Myocyte (in vitro differentiated cells): ENCODE measurements around the gene DIAPH3. TPM values are rescaled to one million over a fixed set of nuclear protein-coding genes. Genes with fewer than 3 reads are reported as not detected.

Experiments used
- DNase-seq: peaks from one replicate; pipeline ENCODE4 v3.0.0-alpha.2; 2012; ENCODE audit warnings: low read depth
- total RNA-seq: library from RNA; depleted of rRNA; stranded (reverse); fragments of >200 nt; gene quantifications from 2 replicates; pipeline ENCODE4 v1.2.3, GENCODE V29; 2014

DIAPH3 gene
- total RNA-seq, 1 donor from 2014 or later: 3.2 TPM

- DNase-seq: no peak
Measured at GRCh38 chr13:59879281-59879680, 284.4 kb downstream of the DIAPH3 start.

- DNase-seq: no peak
Measured at GRCh38 chr13:59877933-59878332, 285.8 kb downstream of the DIAPH3 start.

DNA sequence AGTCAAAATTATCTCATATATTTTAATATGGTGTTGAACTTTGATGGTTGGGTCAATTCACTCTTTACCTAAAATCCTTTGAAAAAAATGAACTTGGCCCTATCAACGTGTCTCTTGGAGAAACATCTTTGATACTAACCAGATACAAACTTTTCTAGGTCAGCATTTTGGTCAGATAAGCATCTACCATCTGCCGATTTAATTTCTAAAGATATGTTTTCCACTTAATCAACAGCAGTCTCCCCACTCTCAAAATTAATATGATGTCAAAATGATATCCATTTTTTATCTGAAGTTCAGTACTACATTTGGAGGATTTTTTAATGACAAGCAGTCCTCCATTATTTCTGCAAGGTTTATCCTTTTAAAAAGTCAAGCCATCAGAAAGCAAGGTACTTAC, 288.8 kb downstream of the DIAPH3 start:
- no peak for DNase-seq

DNA sequence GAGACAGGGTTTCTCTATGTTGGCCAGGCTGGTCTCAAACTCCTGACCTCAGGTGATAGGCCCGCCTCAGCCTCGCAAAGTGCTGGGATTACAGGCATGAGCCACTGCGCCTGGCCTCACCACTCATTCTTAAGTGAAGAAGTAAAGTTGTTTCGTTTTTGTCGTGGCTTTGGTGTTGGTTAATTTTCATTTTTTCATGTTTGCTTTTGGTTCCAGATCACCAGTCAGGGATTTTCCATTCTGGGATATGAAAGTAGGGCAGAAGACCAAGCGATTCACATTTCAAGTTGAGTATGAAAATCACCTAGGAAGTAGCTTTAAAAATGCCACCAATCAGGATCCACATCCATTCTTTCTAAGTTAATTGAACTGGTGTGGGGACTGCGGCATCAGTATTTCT, 289.9 kb downstream of the DIAPH3 start:
- DNase-seq: no peak

DNA sequence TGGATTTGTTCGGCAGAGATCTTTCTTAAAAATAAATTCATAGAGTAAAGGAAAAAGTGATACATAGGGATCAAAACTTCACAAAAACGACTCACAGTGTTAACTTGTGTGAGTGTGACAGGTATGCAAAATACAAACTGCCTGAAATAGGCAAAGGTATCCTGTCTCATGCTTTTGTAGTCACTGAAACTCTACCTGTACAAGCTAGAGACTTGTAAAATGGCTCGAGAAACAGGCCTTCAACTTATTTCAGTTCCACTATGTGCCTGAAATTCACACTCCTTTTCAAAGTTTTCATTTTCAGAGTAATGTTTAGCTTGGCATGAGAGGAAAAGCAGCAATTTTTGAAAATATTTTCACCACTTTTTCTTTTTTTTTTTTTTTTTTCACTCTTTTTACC, 290.4 kb downstream of the DIAPH3 start:
- no peak for DNase-seq

GRCh38 chr13:59867867-59868266, 295.9 kb downstream of the DIAPH3 start:
- no peak for DNase-seq

GRCh38 chr13:59865398-59865797, 298.3 kb downstream of the DIAPH3 start:
- no peak for DNase-seq

GRCh38 chr13:59863621-59864020, 300.1 kb downstream of the DIAPH3 start:
- no peak for DNase-seq

GRCh38 chr13:59861676-59862075, 302.1 kb downstream of the DIAPH3 start:
- no peak for DNase-seq

DNA sequence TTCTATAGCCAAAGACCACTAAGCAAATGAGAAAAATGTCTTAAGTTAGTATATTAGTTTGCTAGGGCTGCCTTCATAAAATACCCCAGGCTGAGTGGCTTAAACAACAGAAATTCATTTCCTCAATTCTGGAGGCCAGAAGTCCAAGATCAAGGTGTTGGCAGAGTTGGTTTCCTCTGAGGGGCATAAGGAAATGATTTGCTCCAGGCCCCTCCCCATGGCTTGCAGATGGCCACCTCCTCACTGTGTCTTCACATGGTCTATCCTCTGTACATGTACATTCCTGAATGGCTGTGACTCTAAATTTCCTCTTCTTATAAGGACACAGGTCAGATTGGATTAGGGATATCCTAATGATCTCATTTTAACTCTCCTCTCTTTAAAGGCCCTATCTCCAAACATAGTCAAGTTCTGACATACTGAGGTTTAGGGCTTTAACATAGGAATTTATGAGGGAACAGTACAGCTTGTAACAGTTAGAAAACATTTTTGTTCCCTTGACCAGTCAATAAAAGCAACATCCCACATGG, 307.4 kb downstream of the DIAPH3 start:
- no peak for DNase-seq

GRCh38 chr13:59846845-59847620, 316.7 kb downstream of the DIAPH3 start:
- no peak for DNase-seq

- DNase-seq: no peak
Measured at GRCh38 chr13:59843040-59843439, 320.7 kb downstream of the DIAPH3 start.

DNA sequence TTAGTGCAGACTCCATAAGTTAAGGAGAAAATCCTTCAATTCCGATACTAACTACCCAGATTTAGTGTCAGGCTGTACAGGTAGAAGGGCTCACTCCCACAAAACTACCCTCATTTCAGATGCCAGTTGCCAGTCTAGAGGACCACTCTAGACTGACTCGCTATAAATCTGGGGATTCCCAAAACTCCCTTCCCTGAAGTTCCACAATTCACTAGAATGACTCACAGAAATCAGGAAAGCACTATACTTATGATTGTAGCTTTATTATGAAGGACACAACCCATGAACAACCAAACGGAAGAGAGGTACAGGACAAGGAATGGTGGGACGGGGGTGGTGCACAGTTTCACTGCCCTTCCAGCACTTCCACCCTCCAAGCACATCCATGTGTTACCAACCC, 321.2 kb downstream of the DIAPH3 start:
- DNase-seq: no peak

DNA sequence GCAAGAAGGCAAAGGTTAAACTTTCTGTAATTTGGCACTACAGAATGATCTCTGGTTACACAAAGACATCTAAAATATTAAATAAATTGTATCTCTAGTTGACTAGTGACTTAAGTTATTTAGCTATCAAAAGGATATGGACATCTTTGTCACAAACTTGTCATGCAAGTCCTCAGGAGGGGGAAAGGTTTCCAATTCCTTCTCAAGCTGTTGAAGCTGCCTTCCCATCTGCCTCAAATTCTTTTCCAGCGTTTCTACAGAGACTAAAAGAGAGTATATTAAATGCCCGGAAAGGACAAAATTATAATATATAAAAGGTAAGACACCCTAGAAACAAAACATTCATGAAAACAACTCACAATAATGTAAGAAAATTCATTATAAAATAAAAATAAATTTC, 324.5 kb downstream of the DIAPH3 start:
- DNase-seq: no peak

DNA sequence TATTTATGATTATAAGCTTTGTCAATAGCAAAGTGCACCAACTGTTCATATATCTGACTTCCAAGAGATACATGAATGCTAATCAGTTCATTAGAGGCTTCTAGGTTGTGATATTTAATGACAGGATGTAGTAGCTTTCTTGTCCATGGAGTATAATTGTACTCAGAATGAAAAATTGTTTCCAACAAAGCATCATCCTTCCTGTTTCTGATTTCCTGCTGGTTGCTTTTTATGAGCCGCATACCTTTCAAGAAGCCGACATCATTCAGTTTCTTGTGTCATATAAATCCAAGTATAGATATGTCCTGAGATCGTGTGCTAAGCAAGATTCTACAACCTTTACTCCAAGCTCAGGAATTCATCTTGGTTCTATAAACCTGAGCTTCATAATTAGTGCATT, 326.6 kb downstream of the DIAPH3 start:
- DNase-seq: no peak

DNA sequence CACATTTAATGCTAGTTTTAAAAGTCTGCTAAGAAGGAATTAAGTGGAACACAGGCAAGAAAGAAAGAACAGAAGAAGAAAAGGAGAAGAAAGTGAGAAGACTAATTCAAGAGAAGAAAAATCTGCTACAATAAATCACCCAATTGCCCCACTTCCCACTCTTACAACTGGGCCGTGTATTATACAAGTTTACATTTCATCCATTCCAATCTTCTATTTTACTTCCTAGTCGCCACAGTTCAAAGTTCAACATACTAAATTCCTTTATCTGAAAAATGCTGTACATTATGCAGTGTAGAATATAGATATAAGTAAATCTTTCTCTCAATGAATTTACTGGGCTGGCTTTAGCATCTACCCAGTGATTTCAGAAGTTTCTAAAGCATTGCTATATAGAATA, 328.2 kb downstream of the DIAPH3 start:
- no peak for DNase-seq

- DNase-seq: peak; percentile 70
Measured at GRCh38 chr13:59834801-59835200, 328.9 kb downstream of the DIAPH3 start.

DNA sequence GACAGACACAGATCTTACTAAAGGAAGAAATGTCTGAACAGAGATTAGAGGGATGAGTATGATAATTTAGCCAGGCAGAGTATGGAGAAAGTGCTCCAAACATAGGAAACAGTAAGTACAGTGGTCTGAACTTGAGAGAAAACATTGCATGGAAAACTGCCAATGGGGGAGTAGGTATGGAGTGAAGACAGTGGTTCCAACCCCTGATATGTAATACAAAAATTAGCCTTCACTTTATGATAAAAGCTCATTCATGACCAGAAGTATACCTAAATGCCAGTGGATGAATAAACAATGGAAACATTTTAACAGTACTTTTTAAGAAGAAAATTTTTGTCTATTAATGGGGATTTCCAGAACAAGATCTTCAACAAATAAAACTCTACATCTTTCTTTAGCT, 334.0 kb downstream of the DIAPH3 start:
- no peak for DNase-seq

DNA sequence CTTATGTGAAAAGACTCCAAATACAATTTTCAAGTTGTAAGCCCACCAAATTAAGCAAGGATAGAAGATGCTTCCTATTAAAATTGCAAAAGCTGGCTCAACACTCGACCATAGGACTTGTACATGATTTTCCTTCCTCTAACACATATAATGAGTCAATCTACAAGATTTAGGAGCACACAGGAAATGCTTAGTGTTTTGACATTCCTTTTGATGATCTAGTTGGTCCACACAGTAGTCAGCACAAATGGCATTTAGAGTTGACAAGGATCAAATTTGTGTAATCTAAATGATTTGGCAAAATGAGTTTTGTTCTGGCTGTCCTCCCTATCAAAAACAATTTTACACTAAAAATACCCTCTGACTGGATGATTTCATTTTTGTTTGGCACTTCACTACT, 340.2 kb downstream of the DIAPH3 start:
- DNase-seq: peak; percentile 10

DNA sequence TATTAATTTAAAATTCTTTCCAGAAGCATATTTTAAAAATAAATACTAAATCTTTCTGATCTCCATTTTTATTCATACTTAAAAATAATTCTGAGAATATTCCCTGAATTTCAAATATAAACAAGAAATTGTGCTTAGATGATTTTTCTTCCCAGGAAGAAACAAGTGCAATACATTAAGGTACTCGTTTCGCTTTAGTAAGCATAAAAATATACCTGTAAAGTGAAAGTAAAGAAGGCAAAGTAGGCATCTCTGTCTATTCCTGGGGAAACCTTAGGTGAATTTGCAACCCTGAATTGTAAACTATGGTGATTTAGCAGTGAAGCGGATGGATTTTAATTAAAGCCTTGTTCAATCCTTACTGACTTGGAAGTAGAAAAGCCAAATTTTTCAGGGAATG, 354.2 kb downstream of the DIAPH3 start:
- DNase-seq: no peak

DNA sequence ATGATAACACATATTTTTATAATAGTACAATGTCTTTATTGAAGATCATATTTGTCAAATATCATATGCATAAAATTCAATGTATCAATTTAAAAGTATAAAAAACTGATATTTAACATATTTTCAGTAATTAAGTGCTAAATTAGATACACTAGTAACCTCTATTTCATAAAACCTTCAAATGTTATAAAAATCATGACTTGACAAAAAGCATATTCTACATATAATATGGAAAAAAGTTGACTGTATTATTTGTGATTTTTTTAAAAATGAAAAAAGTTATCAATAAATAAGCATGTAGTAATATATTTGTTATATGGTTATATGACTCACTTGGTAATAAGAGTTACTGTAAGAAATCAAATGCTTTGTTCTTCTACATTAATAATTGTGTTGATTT, 356.9 kb downstream of the DIAPH3 start:
- DNase-seq: no peak

DNA sequence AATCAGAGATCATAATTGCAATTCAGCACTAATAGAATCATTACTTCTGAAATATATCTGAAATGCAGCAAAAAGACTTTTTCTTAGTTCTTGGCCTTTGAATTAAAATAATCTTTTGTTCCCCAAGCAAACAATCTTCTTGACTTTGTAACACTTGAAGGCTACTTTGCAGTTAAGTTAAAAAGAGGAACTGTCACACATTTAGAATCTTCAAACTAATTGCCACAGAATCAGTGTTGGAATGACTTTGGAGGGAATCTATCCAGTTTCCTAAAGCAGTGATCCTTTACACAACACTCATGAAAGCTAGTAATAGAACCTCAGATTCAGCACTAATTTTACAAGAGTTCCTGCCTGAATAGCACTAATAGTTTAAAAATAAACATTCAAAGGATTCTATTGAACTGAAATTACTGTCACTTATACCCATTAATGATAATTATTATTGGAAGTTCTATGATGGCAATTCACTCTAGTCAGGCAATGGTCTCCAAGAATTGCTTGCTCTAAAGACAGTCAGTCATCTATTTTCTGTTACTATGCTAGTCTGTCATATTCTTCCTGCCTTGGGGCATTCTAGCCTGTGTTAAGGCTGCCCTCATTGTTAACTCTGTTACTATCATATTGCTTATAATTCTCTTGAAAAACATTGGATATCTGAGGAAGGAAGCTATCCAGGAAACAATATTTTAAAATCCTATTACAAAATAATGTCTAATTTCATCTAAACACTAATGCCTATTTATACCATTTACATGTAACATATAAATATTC, 362.4 kb downstream of the DIAPH3 start:
- no peak for DNase-seq

DNA sequence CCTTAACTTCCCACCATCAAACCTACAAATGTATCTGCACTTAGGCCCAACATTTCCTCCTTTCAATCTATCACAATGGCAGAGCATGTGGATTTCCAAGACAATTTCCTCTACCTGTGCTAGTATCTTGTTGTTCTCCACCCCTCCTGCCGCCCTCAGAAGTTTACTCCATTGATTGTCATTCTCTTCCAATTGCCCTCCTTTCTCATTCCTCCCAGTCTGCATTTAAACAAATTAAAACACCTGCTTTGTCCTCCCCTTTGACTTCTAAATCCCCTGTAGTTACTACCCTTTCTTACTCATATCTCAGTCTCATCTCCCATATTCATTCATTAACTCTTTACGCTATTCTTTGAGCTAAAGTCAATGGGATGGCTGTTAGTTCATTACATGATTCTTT, 370.6 kb downstream of the DIAPH3 start:
- DNase-seq: no peak
